ENCODE results near the gene PRICKLE1.

The PRICKLE1 gene

GRCh38 chr12:42448841-42449240, 140.7 kb downstream of the PRICKLE1 start:
- no peak for DNase-seq (ENCODE audit: low spot score)

- DNase-seq (ENCODE audit: low spot score) = no peak
These were observed 142.2 kb downstream of the PRICKLE1 start for GRCh38 chr12:42447371-42447786.

DNA sequence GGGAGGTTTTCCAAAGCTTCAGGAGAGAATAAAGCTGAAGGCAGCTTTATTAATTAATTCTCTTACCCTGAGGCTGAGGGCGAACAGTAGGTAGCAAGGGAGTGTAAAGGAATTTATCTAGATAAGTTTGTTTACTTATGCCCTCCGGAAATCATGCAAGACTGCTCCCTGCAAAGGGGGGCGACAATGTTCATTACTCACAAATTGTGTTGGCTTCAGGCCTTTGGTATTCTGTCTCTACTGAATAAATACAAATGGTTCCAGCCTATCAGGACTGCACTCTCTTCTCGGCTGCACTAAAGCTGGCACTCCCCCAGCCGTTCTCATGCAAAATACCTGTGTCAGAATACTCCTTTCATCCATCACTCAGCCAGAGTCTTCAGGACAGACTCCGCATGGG, 142.8 kb downstream of the PRICKLE1 start:
- DNase-seq (ENCODE audit: low spot score) = no peak

GRCh38 chr12:42445891-42446290, 143.7 kb downstream of the PRICKLE1 start:
- DNase-seq (ENCODE audit: low spot score) = no peak

- DNase-seq (ENCODE audit: low spot score) = no peak
These were observed 145.2 kb downstream of the PRICKLE1 start for GRCh38 chr12:42444192-42444943.

- DNase-seq (ENCODE audit: low spot score) = no peak
These were observed 146.7 kb downstream of the PRICKLE1 start for GRCh38 chr12:42442888-42443287.

DNA sequence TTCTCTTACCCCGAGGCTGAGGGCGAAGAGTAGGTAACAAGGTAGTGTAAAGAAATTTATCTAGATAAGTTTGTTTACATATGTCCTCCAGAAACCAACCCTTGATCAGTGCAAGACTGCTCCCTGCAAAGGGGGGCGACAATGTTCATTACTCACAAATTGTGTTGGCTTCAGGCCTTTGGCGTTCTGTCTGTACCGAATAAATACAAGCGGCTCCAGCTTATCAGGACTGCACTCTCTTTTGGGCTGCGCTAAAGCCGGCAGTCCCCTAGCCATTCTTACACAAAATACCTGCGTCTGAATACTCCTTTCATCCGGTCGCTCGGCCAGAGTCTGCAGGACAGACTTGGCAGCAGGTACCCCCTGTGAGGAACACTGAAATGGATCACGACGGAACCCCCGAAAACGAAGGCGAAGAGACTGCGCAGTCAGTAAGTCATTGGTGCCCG, 147.2 kb downstream of the PRICKLE1 start:
- DNase-seq (ENCODE audit: low spot score) = no peak

DNA sequence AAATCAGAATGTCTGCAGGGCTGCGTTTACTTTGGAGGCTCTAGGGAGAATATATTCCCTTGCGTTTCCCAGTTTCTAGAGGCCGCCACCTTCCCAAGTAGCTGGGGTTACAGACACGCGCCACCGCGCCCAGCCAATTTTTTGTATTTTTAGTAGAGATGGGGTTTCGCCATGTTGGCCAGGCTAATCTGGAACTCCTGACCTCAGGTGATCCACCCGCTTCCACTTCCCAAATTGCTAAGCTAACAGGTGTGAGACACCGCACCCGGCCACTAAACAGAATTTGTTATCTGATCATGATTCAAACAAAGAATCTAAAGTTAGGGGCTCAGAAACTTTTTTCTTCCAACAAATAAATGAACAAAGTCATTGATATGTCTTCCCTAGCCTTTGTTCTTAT, 148.9 kb downstream of the PRICKLE1 start:
- no peak for DNase-seq (ENCODE audit: low spot score)

- DNase-seq (ENCODE audit: low spot score) = no peak
These were observed 156.9 kb downstream of the PRICKLE1 start for GRCh38 chr12:42432517-42433140.

GRCh38 chr12:42428850-42429249, 160.7 kb downstream of the PRICKLE1 start:
- DNase-seq (ENCODE audit: low spot score) = no peak

DNA sequence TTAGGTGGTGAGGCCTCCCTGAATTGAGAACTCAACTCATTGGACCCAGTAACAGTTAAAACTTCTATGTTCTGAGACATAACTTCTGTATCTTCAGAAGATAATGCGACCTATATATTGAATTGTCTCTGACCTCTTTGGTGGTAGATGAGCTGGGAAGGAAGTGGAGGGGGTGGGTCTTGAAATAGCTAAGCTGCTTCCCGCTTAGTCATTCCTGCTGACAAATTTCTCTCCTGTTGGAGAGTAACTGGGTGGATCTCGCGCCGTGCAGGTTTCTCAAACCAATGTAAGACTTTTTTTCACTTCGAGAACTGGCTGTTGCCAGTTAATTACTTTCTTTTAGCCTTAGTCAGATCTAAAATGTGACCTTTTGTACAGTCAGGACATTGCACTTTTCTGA, 162.8 kb downstream of the PRICKLE1 start:
- no peak for DNase-seq (ENCODE audit: low spot score)

GRCh38 chr12:42422785-42423184, 166.8 kb downstream of the PRICKLE1 start:
- no peak for DNase-seq (ENCODE audit: low spot score)

DNA sequence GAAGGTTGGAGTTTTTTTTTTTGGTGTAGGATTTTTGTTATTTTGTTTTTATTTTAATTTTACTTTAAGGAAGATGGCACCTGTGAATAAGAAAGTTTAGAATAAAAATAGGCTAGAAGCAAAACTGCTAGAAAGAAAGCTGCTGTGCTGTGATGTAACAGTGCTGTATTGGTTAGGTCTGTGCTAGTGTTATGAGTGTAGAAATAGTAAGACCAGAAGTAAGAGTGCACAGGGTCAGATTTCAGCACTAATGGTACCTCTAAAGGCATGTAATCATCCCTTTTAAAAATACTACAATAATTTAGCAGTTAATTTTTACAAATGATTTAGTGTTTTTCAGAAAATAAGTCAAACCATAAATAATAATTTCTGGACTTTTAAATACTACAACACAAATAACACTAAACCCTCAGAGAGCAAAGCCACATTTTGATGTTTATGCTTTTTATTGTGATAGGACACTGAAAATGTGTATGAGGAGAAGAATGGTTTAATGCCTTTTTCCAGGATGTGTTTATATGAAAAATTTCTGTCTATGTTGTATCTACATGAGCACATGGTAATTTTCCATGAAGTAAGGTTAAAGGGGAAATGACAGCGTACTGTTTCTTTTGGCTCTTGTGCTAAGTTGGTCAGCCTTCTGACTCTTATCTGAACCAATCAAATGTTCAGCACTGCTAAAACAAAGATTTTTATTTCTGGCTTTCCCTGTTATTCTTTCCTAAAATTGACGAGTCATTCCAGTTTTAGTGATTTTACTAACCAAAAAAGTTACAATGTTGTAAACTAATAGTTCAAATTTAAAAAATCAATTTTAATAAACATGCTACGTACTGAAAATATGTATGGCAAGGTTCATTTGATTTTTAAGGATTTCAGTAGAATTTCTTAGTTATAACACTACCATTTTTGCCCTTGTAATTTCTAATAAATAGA, 167.4 kb downstream of the PRICKLE1 start:
- DNase-seq (ENCODE audit: low spot score) = no peak

DNA sequence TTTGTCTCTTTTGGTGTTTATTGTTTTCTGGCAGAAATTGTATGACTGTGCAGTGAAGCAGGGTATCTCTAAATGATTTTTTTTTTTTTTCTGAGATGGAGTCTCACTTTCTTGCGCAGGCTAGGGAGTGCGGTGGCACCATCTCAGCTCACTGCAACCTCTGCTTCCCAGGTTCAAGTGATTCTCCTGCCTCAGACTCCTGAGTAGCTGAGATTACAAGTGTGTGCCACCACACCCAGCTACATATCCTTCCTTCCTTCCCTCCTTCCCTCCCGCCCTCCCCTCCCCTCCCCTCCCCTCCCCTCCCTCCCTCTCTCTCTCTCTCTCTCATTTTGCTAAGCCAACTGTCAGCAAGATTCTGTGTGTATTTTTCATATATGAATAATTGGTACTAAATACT, 169.2 kb downstream of the PRICKLE1 start:
- no peak for DNase-seq (ENCODE audit: low spot score)

GRCh38 chr12:42410340-42410739, 179.2 kb downstream of the PRICKLE1 start:
- no peak for DNase-seq (ENCODE audit: low spot score)

DNA sequence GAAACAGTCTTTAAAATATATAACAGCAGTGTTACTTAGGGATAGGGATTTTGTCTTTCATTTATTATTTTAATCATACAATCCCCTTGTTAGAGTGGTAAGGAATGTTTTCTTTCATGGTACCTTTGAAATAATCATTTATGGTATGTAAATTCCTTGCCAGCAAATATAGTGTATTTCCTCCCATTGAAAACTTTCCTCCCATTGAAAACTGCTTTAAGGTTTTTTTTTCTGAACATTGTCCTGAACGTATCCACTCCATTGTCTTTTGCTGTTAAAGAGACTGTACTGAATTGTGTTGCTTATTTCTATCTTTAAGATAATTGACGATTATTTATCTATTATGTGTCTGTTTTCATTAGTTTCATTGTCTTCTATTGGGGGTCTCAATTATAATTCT, 180.1 kb downstream of the PRICKLE1 start:
- no peak for DNase-seq (ENCODE audit: low spot score)

- DNase-seq (ENCODE audit: low spot score) = no peak
These were observed 182.2 kb downstream of the PRICKLE1 start for GRCh38 chr12:42407306-42407705.

Measured in SW480 (cell line).